ENCODE data around the gene ELOVL2.

DNA sequence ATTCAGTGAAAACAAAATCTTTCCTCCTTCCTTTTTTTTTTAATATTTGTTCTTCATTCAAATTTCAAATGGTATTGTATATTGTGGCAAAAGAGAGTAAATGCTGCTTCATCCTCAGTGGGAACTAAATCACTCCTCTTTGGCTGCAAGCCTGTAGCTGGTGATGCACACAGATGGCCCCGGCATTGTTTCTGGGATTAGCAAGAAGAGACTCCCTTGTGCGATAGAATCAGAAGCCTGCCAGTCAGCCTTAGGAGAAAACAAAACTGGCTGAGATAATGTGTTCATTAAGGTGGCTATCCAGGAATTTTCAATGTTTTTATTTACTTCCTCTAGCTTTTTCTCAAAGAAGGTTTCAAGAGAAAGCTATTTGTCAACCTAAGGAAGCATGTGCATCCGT lies 20.7 kb upstream of the ELOVL2 start:
- TF ChIP-seq, protein P1, sequence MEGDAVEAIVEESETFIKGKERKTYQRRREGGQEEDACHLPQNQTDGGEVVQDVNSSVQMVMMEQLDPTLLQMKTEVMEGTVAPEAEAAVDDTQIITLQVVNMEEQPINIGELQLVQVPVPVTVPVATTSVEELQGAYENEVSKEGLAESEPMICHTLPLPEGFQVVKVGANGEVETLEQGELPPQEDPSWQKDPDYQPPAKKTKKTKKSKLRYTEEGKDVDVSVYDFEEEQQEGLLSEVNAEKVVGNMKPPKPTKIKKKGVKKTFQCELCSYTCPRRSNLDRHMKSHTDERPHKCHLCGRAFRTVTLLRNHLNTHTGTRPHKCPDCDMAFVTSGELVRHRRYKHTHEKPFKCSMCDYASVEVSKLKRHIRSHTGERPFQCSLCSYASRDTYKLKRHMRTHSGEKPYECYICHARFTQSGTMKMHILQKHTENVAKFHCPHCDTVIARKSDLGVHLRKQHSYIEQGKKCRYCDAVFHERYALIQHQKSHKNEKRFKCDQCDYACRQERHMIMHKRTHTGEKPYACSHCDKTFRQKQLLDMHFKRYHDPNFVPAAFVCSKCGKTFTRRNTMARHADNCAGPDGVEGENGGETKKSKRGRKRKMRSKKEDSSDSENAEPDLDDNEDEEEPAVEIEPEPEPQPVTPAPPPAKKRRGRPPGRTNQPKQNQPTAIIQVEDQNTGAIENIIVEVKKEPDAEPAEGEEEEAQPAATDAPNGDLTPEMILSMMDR (conservative IDR thresholded peaks at IDR 0.05; ENCODE audit: low read depth, low read length), result no peak
- no peak for TF ChIP-seq EZH2 (IDR thresholded peaks at IDR 0.05; ENCODE audit: borderline replicate concordance, low read depth, low read length, poor library complexity, severe bottlenecking)
